HG02884 (cell line): ENCODE measurements around the gene ARG1.

Source experiments
- ATAC-seq: cut with Tn5 transposase; IDR thresholded peaks from one replicate; pipeline ENCODE4 v1.9.1; 2021; ENCODE audit warnings: mild to moderate bottlenecking, moderate library complexity; ENCODE audit not compliant: unreplicated experiment

Gene ARG1

DNA sequence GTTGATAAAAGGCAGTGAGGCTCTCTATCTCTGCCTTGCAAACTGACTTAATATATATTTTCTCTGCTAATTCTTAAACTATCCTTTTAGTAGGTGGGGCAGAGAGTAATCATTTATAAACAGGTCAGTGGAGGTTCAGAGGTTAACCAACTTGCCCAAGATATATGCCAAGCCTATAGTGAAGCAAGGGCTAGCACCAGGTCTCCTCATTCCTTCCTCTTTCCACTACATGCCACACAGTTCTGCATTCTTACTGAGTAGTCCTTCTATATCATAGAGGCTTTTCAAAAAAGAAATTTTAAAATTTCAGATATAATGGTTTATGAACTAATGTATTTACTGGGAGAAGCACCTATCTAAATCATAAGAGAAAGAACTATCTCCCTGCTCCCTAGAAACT lies 8.5 kb downstream of the ARG1 start:
- ATAC-seq = no peak

DNA sequence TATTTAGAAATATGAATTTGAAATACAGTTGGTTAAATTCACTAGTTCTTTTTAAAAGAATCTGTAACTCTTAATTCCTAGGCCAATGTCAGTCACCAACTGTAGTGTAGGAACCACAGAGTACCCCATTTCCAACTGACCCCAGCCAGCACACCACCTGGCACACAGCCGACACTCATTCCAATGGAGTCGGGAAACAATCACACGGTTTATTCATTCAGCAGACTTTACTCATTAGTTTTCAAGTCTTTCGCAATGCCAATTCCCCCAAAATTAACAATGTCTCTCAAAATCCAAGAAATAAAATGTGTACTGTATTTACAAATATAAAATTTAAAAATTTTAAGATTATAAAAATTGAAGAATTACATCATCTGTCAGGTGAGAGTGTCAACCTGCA lies 13.5 kb downstream of the ARG1 start:
- ATAC-seq = no peak

DNA sequence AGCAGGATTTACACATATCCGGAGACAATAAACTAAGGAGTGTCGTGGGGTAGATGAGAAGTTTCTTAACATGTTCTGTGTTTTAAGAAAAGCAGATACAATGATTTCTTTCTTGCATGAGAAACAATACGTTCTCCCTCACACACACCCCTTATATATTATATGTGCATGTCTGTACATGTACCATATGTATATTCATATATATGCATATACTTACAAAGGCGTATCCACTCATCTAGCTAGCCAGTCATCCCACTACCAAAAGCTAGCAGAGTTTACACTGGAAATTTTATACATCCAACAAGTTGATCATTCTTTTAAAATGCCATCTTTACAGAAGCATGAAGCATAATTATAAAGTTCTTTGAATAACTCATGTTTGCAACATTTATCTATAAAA lies 14.9 kb downstream of the ARG1 start:
- ATAC-seq = no peak

DNA sequence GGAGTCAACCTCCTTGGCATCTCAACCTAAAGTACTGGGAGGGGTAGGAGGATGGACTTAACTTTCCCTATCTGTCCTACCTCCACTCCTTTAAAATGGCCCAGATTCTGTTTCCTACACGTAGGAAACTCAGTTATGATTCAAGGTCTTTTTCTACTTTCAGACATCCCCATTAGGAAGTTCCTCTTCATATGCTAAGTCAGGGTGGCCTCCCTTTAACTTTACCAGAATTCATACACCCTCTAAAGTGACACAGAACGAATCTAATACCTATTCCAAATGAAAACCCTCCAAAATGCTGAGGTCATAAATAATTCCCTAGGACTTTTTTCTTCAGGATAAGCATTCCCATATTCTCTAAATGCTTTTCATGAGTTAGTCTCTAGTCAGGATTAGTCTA lies 15.6 kb downstream of the ARG1 start:
- no peak for ATAC-seq

DNA sequence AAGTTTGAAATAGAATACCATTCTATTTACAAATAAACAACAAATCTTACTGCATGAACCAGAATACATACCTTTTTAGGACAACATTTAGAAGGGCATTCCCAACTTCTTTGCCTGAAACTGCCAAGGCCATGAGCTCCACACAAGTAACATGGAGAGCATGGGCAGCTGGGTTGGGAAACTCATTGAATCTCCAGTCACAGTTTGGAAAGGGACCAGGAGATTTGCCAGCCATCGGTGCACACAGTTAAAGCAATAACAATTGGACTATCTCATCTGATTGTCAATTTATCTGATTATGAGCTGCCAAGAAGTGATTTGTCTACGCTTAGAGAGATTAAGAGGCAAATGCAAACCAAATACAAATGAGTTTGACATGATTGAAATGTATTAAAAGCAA lies 19.9 kb downstream of the ARG1 start:
- ATAC-seq = no peak

DNA sequence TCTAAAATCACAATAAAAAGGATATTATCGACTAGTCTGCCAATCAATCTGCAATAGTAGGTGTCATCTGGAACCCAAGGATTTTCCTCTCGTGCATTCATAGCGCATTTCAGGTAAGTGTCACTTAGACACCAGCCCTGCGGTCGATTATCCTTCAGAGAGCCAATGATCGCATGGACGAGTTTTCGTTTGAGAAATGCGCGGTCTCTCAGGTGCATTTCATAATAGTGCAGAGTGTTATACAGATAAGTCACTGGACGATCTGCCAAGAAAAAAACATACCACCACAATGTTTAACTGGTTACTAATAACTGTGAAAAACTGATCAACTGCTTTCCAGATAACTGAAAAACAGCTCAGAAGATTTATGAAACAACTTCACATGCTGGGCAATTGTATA lies 21.0 kb downstream of the ARG1 start:
- ATAC-seq = no peak

DNA sequence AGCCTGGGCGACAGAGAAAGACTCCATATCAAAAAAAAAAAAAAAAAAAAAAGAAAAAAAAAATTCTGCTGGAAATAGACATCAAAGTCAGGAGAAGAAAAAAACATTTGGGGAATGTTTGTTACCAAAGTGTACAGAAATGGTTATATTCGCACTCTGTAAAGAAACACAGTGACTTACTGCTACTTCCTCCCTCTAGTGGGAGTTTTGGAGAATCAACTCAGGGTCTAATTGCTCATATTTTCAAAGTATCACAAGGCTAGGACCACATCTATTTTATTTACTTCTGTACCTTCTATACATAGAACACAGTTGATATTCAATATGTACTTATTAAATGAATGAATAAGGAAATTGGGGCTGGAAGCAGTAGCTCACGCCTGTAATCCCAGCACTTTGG lies 24.4 kb downstream of the ARG1 start:
- ATAC-seq = no peak

DNA sequence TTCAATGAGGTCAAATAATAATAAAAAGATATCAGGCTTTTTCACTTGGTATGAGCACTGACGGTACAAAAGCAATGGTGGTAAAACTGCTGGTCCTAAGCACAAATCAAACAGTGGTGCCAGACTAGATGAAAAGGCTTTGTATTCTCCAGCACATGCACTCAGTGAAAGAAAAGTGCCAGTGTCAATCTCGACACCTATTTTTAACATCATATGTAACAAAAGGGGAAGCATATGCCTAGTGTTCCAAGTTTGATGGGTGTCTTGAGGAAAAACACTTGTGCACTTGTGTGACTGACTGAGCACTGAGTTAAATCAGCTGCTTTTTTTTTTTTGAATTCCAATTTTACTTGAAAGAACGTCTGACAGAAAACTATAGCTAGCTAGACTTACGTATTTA lies 27.7 kb downstream of the ARG1 start:
- no peak for ATAC-seq

DNA sequence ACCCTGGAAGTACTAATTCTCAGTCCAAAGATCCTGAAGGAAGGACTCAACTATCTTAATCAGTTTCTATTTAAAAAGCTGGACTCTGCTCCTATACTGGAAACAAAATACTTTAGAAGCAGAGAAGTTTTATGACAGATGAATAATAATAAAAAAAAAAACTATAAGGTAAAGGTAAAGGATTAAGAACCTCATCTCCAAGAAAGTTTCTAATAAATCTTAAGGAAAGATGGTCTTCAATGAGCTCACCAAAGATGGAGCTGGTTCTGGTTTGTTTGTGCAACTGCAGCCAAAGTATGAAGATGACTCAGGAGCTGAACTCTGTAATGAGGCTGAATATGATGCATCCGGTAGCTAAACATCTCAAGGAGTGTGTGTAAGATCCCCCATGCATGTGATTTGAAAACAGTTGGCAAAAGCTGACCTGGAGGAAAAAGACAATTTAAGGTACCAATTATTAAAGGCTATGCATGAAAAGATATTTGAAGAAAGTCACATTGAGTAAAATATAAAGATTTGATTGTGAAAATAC lies 29.8 kb downstream of the ARG1 start:
- no peak for ATAC-seq

DNA sequence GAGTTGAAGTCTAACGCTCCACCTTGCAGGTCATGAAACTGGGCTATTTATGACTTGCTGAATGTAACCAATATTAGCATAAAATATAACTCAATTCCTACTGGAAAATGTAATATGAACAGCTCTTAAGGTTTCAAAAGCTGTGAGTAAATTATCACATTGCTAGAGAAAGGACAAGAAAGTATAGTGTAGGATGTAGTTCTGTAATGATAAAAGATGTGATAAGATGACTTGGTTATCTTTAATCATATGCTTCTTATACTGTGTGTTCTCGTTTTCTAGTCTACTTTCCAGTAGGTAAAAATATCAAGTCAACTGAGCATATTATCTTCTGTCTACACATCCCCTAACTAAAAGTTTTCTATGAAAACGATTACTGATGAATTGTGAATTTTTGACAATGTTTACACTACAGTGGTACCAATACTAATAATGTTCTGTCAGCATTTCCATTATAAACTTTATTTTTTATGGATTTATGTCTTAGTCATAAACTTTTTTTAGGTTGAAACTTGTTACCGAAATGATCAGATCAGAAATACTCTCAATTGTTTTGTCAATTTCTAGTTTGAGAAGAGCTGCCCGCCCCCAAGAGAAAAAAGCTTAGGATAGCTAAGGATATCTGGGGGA lies 40.4 kb downstream of the ARG1 start:
- ATAC-seq = no peak

DNA sequence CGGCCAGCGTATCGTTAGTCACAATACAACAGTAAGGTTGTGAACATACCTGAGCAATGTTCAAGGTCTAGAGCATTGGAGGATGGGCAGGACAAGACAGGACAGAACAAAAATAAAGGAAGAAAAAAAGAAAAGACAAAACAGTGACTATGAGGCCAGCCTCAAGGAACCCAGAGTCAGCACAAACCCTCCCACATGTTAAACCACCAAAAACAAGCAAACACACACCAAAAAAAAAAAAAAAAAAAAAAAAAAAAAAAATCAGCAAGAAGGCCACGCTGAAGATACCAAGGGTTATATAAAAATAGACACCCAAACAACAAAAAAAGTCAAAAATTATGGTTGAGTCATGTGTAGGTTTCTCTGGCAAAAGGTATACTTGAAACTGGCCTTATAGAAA lies 42.2 kb downstream of the ARG1 start:
- no peak for ATAC-seq

DNA sequence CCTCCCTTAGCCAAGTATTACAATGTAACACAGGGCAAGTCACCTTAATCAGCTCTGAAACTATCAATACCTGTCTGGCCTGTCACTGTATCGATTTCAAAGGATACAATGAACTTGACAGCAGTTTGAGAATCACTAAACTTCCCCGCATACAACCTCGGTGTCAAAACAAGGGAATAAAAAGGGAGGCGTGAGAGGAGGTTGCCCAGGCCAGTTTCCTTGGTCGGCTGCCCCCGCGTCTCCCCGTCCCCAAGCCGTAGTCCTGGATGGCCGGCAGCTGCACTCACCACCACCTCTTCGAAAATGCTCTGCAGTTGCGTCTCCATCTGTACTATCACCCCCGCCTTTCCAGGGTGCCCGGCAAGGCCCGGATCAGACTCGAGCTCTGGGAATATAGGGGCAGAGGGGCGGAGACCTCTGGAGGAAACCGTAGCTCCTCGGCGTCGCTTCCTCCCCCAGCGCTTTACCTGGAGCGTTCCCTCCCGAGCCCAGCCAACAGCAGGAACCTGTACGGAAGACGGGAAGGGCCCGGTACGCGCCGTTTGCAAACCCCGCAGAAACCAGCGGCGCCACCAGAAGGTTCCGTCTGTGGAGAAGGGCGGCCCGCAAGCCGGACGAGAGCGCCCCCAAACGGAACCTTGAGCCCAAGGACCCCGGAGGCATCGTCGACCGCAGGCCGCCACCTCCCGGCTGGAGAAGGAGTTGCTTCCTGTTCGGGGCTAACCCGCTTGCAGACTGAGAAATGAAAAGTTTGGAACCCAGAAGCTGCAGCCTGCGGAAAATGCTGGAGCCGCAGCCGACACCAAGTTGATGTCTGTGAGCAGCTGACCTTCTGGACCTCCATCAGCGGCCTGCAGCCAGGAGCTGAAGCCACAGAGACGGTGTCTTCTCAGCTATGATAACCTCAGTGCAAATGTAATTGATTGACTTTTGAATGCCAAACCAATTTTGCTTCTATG lies 55.0 kb downstream of the ARG1 start, which contains the start of gene MED23:
Gene MED23 (minus strand): TSS at position 519 of the 959 bp plus-strand sequence. CDS start 193 bp downstream, at position 326.
- peak; percentile 98 for ATAC-seq

DNA sequence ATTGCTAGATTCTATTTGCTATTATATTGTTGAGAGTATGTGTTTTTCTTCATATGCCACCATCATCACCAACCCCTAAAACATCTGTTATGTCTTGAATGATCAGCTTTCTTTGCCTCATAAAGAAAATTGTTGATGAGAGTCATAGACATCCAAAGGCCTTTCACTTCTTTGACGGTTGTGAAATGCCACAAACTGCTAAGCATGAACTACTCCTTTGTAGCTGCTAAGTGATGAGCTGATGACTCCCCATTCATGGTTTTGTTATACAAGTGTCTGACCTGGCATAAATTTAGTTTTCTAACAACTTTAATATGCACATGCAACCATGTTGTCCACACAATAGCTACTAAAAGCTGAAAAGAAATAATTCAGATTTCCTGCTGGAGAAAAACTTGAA lies 55.7 kb downstream of the ARG1 start:
- ATAC-seq = no peak

DNA sequence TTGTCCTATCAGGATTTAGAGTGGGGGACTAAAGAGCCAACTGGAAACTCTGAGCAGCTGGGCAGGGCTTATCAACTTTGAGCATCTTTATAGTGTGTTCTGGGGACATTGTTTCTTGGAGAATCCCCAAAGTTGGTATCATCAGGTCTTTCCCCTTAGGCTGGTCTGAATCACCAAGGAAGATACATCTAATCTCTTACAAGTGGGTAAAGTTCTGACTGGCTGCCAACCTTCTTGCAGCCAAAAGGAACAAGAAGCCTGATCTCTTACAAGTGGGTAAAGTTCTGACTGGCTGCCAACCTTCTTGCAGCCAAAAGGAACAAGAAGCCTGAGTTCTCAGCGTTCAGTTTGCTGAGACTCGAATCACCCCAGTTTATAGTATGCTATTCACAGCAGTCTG lies 56.6 kb downstream of the ARG1 start:
- ATAC-seq = no peak

DNA sequence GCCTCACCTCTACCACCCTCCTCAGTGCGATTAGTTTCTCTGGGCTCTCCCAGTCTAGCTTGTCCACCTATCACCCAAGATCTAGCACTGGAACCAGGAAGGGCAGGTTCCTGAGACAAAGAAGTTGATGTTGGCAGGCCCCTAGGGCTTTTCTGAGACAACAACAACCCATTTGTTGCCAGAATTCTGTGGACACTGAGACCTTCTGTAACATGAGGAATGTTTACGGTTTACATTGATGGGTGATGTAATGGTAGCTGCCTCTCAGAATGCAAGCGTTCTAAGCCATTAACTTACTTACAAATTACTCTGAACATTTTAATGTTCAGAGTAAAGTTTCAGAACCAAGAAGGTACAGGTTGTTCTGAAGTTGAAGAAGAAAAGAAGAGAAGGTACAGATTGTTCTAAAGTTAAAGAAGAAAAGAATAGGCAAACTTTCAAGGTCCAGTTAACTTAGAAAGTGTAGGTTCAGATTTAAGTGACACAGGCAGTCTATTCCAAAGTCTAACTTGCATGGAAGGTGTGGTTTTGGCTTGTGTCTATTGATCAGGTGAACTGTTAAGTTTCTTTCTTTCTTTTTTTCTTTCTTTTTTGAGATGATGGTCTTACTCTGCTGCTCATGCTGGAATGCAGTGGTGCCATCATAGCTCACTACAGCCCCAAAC lies 58.7 kb downstream of the ARG1 start:
- no peak for ATAC-seq
